ENCODE data around the gene SMIM41. TPM values are rescaled to one million over a fixed set of nuclear protein-coding genes. Genes with fewer than 3 reads are reported as not detected.

Gene SMIM41
- total RNA-seq, 1 donor from 2014 or later: not detected

DNA sequence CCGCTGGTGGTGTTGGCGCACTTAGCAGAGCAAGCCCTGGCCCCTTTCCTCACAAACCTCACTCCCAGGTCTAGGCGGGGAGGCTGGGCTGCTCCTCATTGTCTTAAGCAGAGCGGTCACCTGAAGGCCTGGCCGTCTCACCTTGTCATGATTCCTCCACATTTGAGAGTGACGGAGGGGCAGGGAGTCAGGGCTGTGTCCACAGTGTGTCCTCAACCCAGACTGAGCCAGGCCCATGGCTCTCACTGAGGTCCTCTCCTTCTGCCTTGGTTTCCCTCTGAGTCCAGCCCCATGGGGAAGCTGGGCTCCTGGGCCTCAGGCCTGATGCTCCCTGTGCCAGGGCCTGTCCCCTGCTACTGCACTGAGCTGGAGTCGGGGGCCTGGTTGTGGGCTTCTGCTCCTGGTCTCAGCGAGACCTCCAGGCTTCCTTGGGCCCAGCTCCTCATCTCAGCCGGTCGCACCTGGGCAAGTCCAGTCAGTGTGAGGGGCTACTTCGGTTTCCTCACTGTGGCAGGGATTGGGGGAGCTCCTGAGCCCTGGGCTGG lies 67.4 kb downstream of the SMIM41 start:
- no peaks in the 10 kb centered on the region for H3K36me3 Mint-ChIP-seq (ENCODE audit: low read depth)
- TF ChIP-seq, protein P1, sequence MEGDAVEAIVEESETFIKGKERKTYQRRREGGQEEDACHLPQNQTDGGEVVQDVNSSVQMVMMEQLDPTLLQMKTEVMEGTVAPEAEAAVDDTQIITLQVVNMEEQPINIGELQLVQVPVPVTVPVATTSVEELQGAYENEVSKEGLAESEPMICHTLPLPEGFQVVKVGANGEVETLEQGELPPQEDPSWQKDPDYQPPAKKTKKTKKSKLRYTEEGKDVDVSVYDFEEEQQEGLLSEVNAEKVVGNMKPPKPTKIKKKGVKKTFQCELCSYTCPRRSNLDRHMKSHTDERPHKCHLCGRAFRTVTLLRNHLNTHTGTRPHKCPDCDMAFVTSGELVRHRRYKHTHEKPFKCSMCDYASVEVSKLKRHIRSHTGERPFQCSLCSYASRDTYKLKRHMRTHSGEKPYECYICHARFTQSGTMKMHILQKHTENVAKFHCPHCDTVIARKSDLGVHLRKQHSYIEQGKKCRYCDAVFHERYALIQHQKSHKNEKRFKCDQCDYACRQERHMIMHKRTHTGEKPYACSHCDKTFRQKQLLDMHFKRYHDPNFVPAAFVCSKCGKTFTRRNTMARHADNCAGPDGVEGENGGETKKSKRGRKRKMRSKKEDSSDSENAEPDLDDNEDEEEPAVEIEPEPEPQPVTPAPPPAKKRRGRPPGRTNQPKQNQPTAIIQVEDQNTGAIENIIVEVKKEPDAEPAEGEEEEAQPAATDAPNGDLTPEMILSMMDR (conservative IDR thresholded peaks at IDR 0.05): no peak
- H3K4me1 Mint-ChIP-seq: peaks cover 13% of the 10 kb centered on the region
- H3K9me3 Mint-ChIP-seq: no peaks in the 10 kb centered on the region
- peaks cover 5% of the 10 kb centered on the region for H3K27me3 Mint-ChIP-seq (ENCODE audit: low read depth)
- no peak overlapping the region for H3K27ac Mint-ChIP-seq (ENCODE audit: unreplicated experiment)
- H3K4me3 Mint-ChIP-seq: no peak overlapping the region
- DNase-seq (ENCODE audit: low read depth, low spot score): no peak

- Mint-ChIP-seq H3K9me3 (no peaks in the 10 kb centered on the region), H3K27me3 (ENCODE audit: low read depth) (peaks cover 5% of the 10 kb centered on the region), H3K36me3 (ENCODE audit: low read depth) (no peaks in the 10 kb centered on the region), H3K27ac (ENCODE audit: unreplicated experiment) (no peak overlapping the region), H3K4me3 (no peak overlapping the region), H3K4me1 (peaks cover 8% of the 10 kb centered on the region)
- TF ChIP-seq, protein P1 (conservative IDR thresholded peaks at IDR 0.05): no peak
- no peak for DNase-seq (ENCODE audit: low read depth, low spot score)
Measured at GRCh38 chr12:52147367-52147963, 68.0 kb downstream of the SMIM41 start.

DNA sequence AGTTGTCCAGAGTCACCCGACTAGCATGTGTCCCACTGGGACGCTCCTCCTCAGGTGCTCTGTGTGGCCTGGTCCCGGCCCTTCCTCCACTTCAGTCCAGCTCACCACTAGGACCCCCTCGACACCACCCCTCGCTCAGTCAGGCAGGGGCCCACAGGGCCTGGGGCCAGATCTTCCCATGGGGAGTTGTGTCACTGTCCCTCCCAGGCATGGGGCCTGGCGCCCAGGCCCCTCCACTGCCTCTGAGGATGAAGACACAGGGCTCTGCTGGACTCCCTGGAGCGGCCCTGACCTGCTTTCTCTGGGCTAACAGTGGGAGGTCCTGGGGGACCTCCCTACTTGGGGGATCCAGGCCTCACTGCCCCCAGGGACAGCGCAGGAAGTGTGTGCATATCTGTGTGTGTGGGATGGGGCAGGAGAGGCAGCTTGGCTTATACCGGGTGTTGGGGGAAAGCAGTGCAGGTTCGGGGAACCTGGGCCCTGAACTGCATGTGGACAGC lies 68.5 kb downstream of the SMIM41 start:
- Mint-ChIP-seq H3K27ac (ENCODE audit: unreplicated experiment) (no peak overlapping the region), H3K36me3 (ENCODE audit: low read depth) (no peaks in the 10 kb centered on the region), H3K4me1 (peaks cover 8% of the 10 kb centered on the region), H3K9me3 (no peaks in the 10 kb centered on the region), H3K27me3 (ENCODE audit: low read depth) (peaks cover 5% of the 10 kb centered on the region), H3K4me3 (no peak overlapping the region)
- no peak for DNase-seq (ENCODE audit: low read depth, low spot score)
- TF ChIP-seq, protein P1 (conservative IDR thresholded peaks at IDR 0.05): no peak

DNA sequence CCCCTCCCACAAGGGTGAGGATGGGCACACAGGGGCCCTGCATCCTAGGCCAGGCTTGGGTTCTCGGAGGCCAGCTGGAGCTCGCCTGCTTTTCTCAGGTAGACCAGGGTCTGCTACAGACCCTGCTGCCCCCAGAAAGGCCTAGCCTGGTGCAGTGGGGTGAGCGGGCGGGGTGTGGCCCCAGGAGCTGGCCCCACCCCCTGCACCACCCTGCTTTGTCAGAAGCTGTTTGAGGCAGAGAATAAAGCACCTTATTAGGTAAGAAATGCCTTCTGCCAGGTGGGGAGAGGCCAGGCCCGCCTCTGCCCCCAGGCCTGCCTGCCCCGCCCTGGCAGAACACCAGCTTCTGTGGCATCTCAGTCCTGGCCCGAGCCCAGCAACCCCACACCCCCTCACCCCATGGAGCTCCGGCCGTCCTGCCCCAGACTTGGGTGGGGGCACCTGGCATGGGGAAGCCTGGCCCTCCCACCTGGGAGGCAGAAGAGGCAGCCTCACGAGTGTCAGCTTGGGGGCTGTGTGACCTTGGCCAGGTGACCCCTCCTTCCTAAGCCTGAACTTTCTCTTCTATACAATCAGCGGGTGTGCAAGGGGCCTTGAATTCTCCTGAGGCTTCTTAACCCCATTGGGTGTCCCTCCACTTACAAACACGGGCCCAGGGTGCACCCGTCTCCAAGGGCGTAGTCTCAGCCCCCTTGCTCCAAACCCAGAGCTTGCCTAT lies 69.1 kb downstream of the SMIM41 start:
- no peak for DNase-seq (ENCODE audit: low read depth, low spot score)
- H3K27ac Mint-ChIP-seq (ENCODE audit: unreplicated experiment): no peak overlapping the region
- H3K9me3 Mint-ChIP-seq: no peaks in the 10 kb centered on the region
- H3K27me3 Mint-ChIP-seq (ENCODE audit: low read depth): peaks cover 5% of the 10 kb centered on the region
- H3K36me3 Mint-ChIP-seq (ENCODE audit: low read depth): no peaks in the 10 kb centered on the region
- TF ChIP-seq, protein P1 (conservative IDR thresholded peaks at IDR 0.05): no peak
- peaks cover 8% of the 10 kb centered on the region for H3K4me1 Mint-ChIP-seq
- no peak overlapping the region for H3K4me3 Mint-ChIP-seq

DNA sequence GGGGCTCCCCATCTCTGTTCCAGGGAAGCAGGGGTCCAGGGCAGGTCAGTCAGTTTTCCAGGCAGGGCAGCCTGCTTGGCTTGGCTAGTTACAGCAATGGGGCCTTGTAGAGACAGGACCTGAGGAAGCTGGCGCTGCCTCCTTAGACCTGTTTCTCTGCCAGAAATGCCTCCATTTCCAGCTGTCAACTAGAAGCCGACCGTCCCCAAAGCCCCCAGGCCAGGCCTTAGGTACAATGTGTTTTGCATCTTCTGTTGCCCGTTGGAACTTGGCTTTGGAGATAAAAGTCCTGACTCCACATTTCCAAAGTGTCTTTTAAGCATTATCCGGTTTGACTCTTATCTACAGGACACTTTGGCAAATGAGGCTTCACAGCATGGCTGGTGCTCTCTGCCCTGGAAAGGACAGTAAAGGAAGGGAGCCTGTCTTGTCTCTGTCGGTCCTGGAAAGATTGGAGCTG lies 69.7 kb downstream of the SMIM41 start:
- Mint-ChIP-seq H3K9me3 (no peaks in the 10 kb centered on the region), H3K27me3 (ENCODE audit: low read depth) (peaks cover 5% of the 10 kb centered on the region), H3K27ac (ENCODE audit: unreplicated experiment) (no peak overlapping the region), H3K4me3 (no peak overlapping the region), H3K4me1 (peaks cover 8% of the 10 kb centered on the region), H3K36me3 (ENCODE audit: low read depth) (no peaks in the 10 kb centered on the region)
- TF ChIP-seq, protein P1 (conservative IDR thresholded peaks at IDR 0.05): no peak
- no peak for DNase-seq (ENCODE audit: low read depth, low spot score)
